Activated naive CD8-positive, alpha-beta T cell (primary cell): Measurements from ENCODE around the gene MCM7.

Experiments
- H3K27ac Mint-ChIP-seq: one replicate; pipeline ENCODE4 v1.8.0; 2021; ENCODE audit warnings: mixed read lengths
- H3K27me3 Mint-ChIP-seq: one replicate; pipeline ENCODE4 v1.8.0; 2021; ENCODE audit warnings: mixed read lengths
- H3K36me3 Mint-ChIP-seq: one replicate; pipeline ENCODE4 v1.8.0; 2021; ENCODE audit warnings: mixed read lengths
- H3K4me1 Mint-ChIP-seq: one replicate; pipeline ENCODE4 v1.8.0; 2021; ENCODE audit warnings: low read depth, mixed read lengths
- H3K4me3 Mint-ChIP-seq: one replicate; pipeline ENCODE4 v1.8.0; 2021; ENCODE audit warnings: mild to moderate bottlenecking, mixed read lengths
- H3K9me3 Mint-ChIP-seq: one replicate; pipeline ENCODE4 v1.8.0; 2021; ENCODE audit warnings: low read depth, mixed read lengths

Gene MCM7

GRCh38 chr7:100127866-100128636 lies 26.9 kb upstream of the MCM7 start:
- peaks cover 41% of the 10 kb centered on the region for H3K4me1 Mint-ChIP-seq
- H3K27ac Mint-ChIP-seq = peak overlapping the region; percentile 61

GRCh38 chr7:100126931-100127865 lies 26.0 kb upstream of the MCM7 start, which contains the start of gene MBLAC1:
Gene MBLAC1 (plus strand): TSS chr7:100126967. CDS start chr7:100127396, 429 bp downstream.
- Mint-ChIP-seq H3K4me1 (peaks cover 39% of the 10 kb centered on the region), H3K27me3 (no peaks in the 10 kb centered on the region), H3K9me3 (no peaks in the 10 kb centered on the region), H3K4me3 (peak within 1 kb of the TSS; percentile 96), H3K27ac (peak within 1 kb of the TSS; percentile 98), H3K36me3 (no peaks in the 10 kb centered on the region)

More at GRCh38 chr7:100127866-100128636, 26.9 kb upstream of the MCM7 start:
- Mint-ChIP-seq H3K9me3 (no peaks in the 10 kb centered on the region), H3K4me3 (peak overlapping the region; percentile 78), H3K27me3 (no peaks in the 10 kb centered on the region), H3K36me3 (no peaks in the 10 kb centered on the region)

- Mint-ChIP-seq H3K4me1 (peaks cover 39% of the 10 kb centered on the region), H3K36me3 (no peaks in the 10 kb centered on the region), H3K4me3 (peak overlapping the region; percentile 96), H3K9me3 (no peaks in the 10 kb centered on the region), H3K27ac (peak overlapping the region; percentile 98), H3K27me3 (no peaks in the 10 kb centered on the region)
These were observed 25.2 kb upstream of the MCM7 start for GRCh38 chr7:100126239-100126930.

- H3K36me3 Mint-ChIP-seq = no peaks in the 10 kb centered on the region
- peak overlapping the region; percentile 75 for H3K27ac Mint-ChIP-seq
- peak overlapping the region; percentile 96 for H3K4me3 Mint-ChIP-seq
These were observed 23.4 kb upstream of the MCM7 start for GRCh38 chr7:100124301-100125230.

GRCh38 chr7:100122568-100122967 lies 21.4 kb upstream of the MCM7 start:
- Mint-ChIP-seq H3K9me3 (no peaks in the 10 kb centered on the region), H3K27ac (peak overlapping the region; percentile 41), H3K27me3 (no peaks in the 10 kb centered on the region), H3K36me3 (no peaks in the 10 kb centered on the region), H3K4me1 (peaks cover 50% of the 10 kb centered on the region), H3K4me3 (no peak overlapping the region)

More at GRCh38 chr7:100124301-100125230, 23.4 kb upstream of the MCM7 start:
- H3K4me1 Mint-ChIP-seq = peaks cover 47% of the 10 kb centered on the region
- no peaks in the 10 kb centered on the region for H3K9me3 Mint-ChIP-seq
- no peaks in the 10 kb centered on the region for H3K27me3 Mint-ChIP-seq

- Mint-ChIP-seq H3K9me3 (no peaks in the 10 kb centered on the region), H3K36me3 (no peaks in the 10 kb centered on the region), H3K27me3 (no peaks in the 10 kb centered on the region), H3K27ac (peak overlapping the region; percentile 41), H3K4me3 (no peak overlapping the region), H3K4me1 (peaks cover 50% of the 10 kb centered on the region)
These were observed 20.9 kb upstream of the MCM7 start for GRCh38 chr7:100122067-100122466.

- no peaks in the 10 kb centered on the region for H3K27me3 Mint-ChIP-seq
- peak overlapping the region; percentile 96 for H3K4me3 Mint-ChIP-seq
- no peaks in the 10 kb centered on the region for H3K9me3 Mint-ChIP-seq
- peaks cover 47% of the 10 kb centered on the region for H3K4me1 Mint-ChIP-seq
- H3K27ac Mint-ChIP-seq = peak overlapping the region; percentile 99
- H3K36me3 Mint-ChIP-seq = no peaks in the 10 kb centered on the region
These were observed 19.5 kb upstream of the MCM7 start for GRCh38 chr7:100120733-100121036.

- peak overlapping the region; percentile 96 for H3K4me3 Mint-ChIP-seq
- peak overlapping the region; percentile 99 for H3K27ac Mint-ChIP-seq
- no peaks in the 10 kb centered on the region for H3K27me3 Mint-ChIP-seq
- no peaks in the 10 kb centered on the region for H3K36me3 Mint-ChIP-seq
- peaks cover 42% of the 10 kb centered on the region for H3K4me1 Mint-ChIP-seq
- no peaks in the 10 kb centered on the region for H3K9me3 Mint-ChIP-seq
These were observed 19.0 kb upstream of the MCM7 start for GRCh38 chr7:100119970-100120732.

GRCh38 chr7:100119072-100119969 lies 18.1 kb upstream of the MCM7 start, which contains the start of the genes CNPY4 and TAF6:
Gene CNPY4 (plus strand): TSS chr7:100119634. CDS start chr7:100119745, 111 bp downstream.
Gene TAF6 (minus strand): TSS chr7:100119358. CDS start chr7:100114209, 5,149 bp downstream.
- peak within 1 kb of the TSS; percentile 99 for H3K27ac Mint-ChIP-seq
- no peaks in the 10 kb centered on the region for H3K36me3 Mint-ChIP-seq
- peak within 1 kb of the TSS; percentile 96 for H3K4me3 Mint-ChIP-seq
- H3K4me1 Mint-ChIP-seq = peaks cover 35% of the 10 kb centered on the region
- no peaks in the 10 kb centered on the region for H3K9me3 Mint-ChIP-seq
- no peaks in the 10 kb centered on the region for H3K27me3 Mint-ChIP-seq

- Mint-ChIP-seq H3K27ac (peak overlapping the region; percentile 99), H3K27me3 (no peaks in the 10 kb centered on the region), H3K4me3 (peak overlapping the region; percentile 96), H3K9me3 (no peaks in the 10 kb centered on the region), H3K36me3 (no peaks in the 10 kb centered on the region), H3K4me1 (peaks cover 32% of the 10 kb centered on the region)
These were observed 17.3 kb upstream of the MCM7 start for GRCh38 chr7:100118388-100119071.

GRCh38 chr7:100115026-100115425 lies 13.8 kb upstream of the MCM7 start:
- H3K27ac Mint-ChIP-seq = no peak overlapping the region
- no peaks in the 10 kb centered on the region for H3K36me3 Mint-ChIP-seq
- peaks cover 19% of the 10 kb centered on the region for H3K4me1 Mint-ChIP-seq
- H3K9me3 Mint-ChIP-seq = no peaks in the 10 kb centered on the region
- H3K27me3 Mint-ChIP-seq = no peaks in the 10 kb centered on the region
- no peak overlapping the region for H3K4me3 Mint-ChIP-seq

- Mint-ChIP-seq H3K4me3 (no peak overlapping the region), H3K27me3 (no peaks in the 10 kb centered on the region), H3K9me3 (no peaks in the 10 kb centered on the region), H3K36me3 (no peaks in the 10 kb centered on the region), H3K27ac (no peak overlapping the region), H3K4me1 (peaks cover 5% of the 10 kb centered on the region)
These were observed 10.7 kb upstream of the MCM7 start for GRCh38 chr7:100111914-100112313.
